Vagina (tissue), 2 donors: ENCODE measurements around the gene CLSTN1.

Experiments used
- POLR2A ChIP-seq, 2 donors: fragments of 450-650 bp; IDR thresholded peaks; one replicate each; pipeline ENCODE4 v1.6.1; 2017; ENCODE audit warnings: antibody characterized with exemption in 2 of 2, mild to moderate bottlenecking in 2 of 2, moderate library complexity in 2 of 2
- POLR2AphosphoS5 ChIP-seq, 2 donors: sonication (generic); formaldehyde crosslinking; IDR thresholded peaks; one replicate each; pipeline ENCODE4 v1.9.0; 2017; ENCODE audit warnings: antibody characterized with exemption in 2 of 2, mild to moderate bottlenecking in 2 of 2, low read depth in 1 of 2; ENCODE audit not compliant: insufficient read depth in 1 of 2
- TF ChIP-seq, protein P1 (sequence below), 3 experiments: fragments of 450-650 bp in 2 of 3; fragments of 200-600 bp in 1 of 3; sonication (generic) in 1 of 3; IDR thresholded peaks; one replicate each; pipeline ENCODE4 v1.5.1; 2017 to 2019; ENCODE audit warnings: antibody characterized with exemption in 3 of 3, mild to moderate bottlenecking in 2 of 3, moderate library complexity in 2 of 3

DNA sequence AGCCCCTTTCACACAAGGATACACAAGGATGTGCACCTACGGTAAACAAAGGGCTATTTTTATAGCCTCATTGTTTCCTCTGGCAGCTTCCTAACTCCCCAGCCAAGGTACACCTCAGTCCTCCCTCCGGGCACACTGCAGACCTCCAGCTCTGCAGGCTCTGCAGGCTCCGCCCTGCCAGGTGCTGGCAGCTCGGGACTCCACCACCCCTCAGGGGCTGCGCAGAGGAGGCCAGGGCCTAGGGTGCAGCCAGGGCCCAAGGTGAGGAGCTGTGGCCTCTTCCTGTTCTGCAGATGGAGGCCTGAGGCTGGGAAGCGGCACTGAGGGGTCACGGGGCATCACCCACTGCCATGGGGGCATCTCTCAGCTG, 19.8 kb upstream of the CLSTN1 start:
- TF ChIP-seq, protein P1, sequence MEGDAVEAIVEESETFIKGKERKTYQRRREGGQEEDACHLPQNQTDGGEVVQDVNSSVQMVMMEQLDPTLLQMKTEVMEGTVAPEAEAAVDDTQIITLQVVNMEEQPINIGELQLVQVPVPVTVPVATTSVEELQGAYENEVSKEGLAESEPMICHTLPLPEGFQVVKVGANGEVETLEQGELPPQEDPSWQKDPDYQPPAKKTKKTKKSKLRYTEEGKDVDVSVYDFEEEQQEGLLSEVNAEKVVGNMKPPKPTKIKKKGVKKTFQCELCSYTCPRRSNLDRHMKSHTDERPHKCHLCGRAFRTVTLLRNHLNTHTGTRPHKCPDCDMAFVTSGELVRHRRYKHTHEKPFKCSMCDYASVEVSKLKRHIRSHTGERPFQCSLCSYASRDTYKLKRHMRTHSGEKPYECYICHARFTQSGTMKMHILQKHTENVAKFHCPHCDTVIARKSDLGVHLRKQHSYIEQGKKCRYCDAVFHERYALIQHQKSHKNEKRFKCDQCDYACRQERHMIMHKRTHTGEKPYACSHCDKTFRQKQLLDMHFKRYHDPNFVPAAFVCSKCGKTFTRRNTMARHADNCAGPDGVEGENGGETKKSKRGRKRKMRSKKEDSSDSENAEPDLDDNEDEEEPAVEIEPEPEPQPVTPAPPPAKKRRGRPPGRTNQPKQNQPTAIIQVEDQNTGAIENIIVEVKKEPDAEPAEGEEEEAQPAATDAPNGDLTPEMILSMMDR (IDR thresholded peaks at IDR 0.05), result no peak
- TF ChIP-seq POLR2AphosphoS5 (IDR thresholded peaks at IDR 0.05; ENCODE audit: insufficient read depth in 1 of 2, low read depth in 1 of 2) (no peak), POLR2A (IDR thresholded peaks at IDR 0.05) (no peak)
